ENCODE measurements around the gene DDX1.

Gene DDX1

DNA sequence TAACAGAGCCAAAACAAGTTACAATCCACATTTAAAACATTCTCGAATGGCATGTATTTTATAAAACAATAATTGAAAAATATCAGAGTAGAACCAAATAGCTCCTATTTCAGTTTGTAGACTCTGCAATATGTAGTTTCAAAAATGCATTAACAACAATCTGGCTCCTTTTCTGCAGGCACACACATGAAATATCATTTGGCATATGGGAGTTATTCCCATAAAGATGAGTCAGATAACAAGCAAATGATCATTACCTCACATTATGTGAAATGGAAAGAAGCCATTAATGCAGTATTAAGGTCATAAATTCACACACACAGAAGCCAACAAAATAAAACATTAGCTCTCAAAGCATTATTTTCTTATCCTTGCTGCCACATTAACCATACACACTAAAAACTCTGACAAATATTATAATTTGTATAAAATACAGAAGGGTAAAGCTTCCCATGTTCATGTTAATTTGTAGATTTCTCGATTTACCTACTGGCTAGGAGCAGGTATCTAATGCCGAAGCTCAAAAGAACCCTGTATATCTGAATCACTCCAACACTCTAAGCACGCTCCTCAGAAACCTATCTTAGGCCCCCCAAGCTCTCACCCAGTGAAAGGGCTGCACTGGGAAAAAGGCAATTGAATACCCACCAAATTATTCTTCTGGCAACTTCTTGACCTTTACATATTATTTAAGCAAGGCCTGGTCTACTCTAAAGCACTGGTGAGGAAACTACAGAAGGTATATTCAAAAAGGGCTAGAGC is 44.4 kb upstream of the DDX1 start:
- H3K36me3 ChIP-seq: peaks cover 7% of the 10 kb centered on the region
- TF ChIP-seq, protein P1, sequence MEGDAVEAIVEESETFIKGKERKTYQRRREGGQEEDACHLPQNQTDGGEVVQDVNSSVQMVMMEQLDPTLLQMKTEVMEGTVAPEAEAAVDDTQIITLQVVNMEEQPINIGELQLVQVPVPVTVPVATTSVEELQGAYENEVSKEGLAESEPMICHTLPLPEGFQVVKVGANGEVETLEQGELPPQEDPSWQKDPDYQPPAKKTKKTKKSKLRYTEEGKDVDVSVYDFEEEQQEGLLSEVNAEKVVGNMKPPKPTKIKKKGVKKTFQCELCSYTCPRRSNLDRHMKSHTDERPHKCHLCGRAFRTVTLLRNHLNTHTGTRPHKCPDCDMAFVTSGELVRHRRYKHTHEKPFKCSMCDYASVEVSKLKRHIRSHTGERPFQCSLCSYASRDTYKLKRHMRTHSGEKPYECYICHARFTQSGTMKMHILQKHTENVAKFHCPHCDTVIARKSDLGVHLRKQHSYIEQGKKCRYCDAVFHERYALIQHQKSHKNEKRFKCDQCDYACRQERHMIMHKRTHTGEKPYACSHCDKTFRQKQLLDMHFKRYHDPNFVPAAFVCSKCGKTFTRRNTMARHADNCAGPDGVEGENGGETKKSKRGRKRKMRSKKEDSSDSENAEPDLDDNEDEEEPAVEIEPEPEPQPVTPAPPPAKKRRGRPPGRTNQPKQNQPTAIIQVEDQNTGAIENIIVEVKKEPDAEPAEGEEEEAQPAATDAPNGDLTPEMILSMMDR (IDR thresholded peaks at IDR 0.05; ENCODE audit: low read depth, low read length): no peak
- peaks cover 3% of the 10 kb centered on the region for H3K4me1 ChIP-seq
- H3K9me3 ChIP-seq: no peaks in the 10 kb centered on the region
- H3K27me3 ChIP-seq: no peaks in the 10 kb centered on the region
- no peak for DNase-seq
- no peak overlapping the region for H3K4me3 ChIP-seq (ENCODE audit: low read depth, low read length)

- DNase-seq: no peak
- H3K4me3 ChIP-seq (ENCODE audit: low read depth, low read length): no peak overlapping the region
- no peaks in the 10 kb centered on the region for H3K4me1 ChIP-seq
- H3K27me3 ChIP-seq: no peaks in the 10 kb centered on the region
- no peaks in the 10 kb centered on the region for H3K9me3 ChIP-seq
- TF ChIP-seq, protein P1 (IDR thresholded peaks at IDR 0.05; ENCODE audit: low read depth, low read length): no peak
- peaks cover 14% of the 10 kb centered on the region for H3K36me3 ChIP-seq
Measured at GRCh38 chr2:15548974-15549373, 42.7 kb upstream of the DDX1 start.

GRCh38 chr2:15553519-15553918 is 38.1 kb upstream of the DDX1 start:
- Histone ChIP-seq H3K27me3 (no peaks in the 10 kb centered on the region), H3K4me1 (peaks cover 7% of the 10 kb centered on the region; the same call in 1 of the 2 replicates), H3K36me3 (peaks cover 14% of the 10 kb centered on the region), H3K9me3 (no peaks in the 10 kb centered on the region), H3K4me3 (ENCODE audit: low read depth, low read length) (no peak overlapping the region)
- TF ChIP-seq, protein P1 (IDR thresholded peaks at IDR 0.05; ENCODE audit: low read depth, low read length): no peak
- no peak for DNase-seq

DNA sequence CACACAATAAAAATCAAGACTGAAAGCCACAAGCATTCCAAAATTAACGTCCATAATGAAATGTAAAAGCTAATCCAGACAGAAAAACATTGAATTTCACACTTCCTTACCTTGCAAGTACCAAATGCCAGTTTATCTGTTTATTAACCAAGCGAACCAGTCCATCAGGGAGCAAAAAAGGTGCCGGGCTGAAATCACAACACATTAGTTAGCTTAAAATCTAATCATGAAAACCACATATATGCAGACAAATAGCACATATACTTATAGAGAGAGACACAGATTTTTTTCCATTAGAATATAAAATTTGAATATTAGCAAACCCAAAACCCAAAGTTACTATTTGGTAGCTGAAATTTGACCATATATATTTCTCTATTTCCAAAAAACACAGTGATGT is 37.7 kb upstream of the DDX1 start:
- TF ChIP-seq, protein P1 (IDR thresholded peaks at IDR 0.05; ENCODE audit: low read depth, low read length): no peak
- no peak for DNase-seq
- Histone ChIP-seq H3K4me3 (ENCODE audit: low read depth, low read length) (no peak overlapping the region), H3K4me1 (peaks cover 7% of the 10 kb centered on the region; the same call in 1 of the 2 replicates), H3K27me3 (no peaks in the 10 kb centered on the region), H3K9me3 (no peaks in the 10 kb centered on the region), H3K36me3 (peaks cover 12% of the 10 kb centered on the region)

- TF ChIP-seq, protein P1 (IDR thresholded peaks at IDR 0.05; ENCODE audit: low read depth, low read length): no peak
- Histone ChIP-seq H3K9me3 (no peaks in the 10 kb centered on the region), H3K36me3 (peaks cover 7% of the 10 kb centered on the region), H3K27me3 (no peaks in the 10 kb centered on the region), H3K4me1 (peaks cover 7% of the 10 kb centered on the region; the same call in 1 of the 2 replicates), H3K4me3 (ENCODE audit: low read depth, low read length) (no peak overlapping the region)
- DNase-seq: no peak
Measured at GRCh38 chr2:15554525-15555218, 37.0 kb upstream of the DDX1 start.

DNA sequence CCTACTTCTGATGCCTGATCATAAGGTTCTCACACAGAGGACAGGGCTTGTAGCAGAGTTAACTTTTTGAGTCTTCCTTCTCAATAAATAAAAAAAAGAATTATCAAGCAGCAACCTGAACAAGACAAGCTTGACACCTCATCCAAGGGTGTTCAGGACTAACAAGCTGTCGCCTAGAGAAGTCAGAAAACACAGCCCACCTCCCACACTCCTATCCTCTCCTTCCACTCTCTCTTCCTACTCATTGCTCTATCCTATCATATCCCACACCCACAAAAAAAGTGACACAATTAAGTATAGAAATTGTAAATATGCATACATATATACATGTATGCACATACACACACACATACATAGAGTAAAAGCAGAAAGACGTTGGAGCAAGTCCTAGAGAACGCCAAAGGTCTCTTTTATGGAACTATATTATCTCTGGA is 35.9 kb upstream of the DDX1 start:
- H3K27me3 ChIP-seq: no peaks in the 10 kb centered on the region
- no peak for DNase-seq

More for the DNA sequence above, 35.9 kb upstream of the DDX1 start:
- no peak overlapping the region for H3K4me3 ChIP-seq (ENCODE audit: low read depth, low read length)
- peaks cover 7% of the 10 kb centered on the region for H3K36me3 ChIP-seq
- TF ChIP-seq, protein P1 (IDR thresholded peaks at IDR 0.05; ENCODE audit: low read depth, low read length): no peak
- H3K9me3 ChIP-seq: no peaks in the 10 kb centered on the region
- H3K4me1 ChIP-seq: peaks cover 7% of the 10 kb centered on the region; the same call in 1 of the 2 replicates
